ENCODE measurements around the gene SPAG4.

The SPAG4 gene

GRCh38 chr20:35601990-35602389 is 13.6 kb upstream of the SPAG4 start:
- Histone ChIP-seq H3K18ac (ENCODE audit: low read length) (peak overlapping the region; percentile 99), H3K27ac (replicated peaks; ENCODE audit: low read length) (no peak overlapping the region), H3K4me2 (ENCODE audit: insufficient read depth, low read length, poor library complexity, severe bottlenecking) (peak overlapping the region; percentile 100), H3K14ac (ENCODE audit: low read length) (peak overlapping the region; percentile 89), H3K27me3 (ENCODE audit: control insufficient read depth in 3 of 3, insufficient read depth in 3 of 3, low read depth in 1 of 3, low read length in 3 of 3) (peaks cover 8 to 81% (median 36%) of the 10 kb centered on the region in 3 experiments), H3K23ac (ENCODE audit: low read depth, low read length, poor library complexity) (peak overlapping the region; percentile 91), H2AFZ (ENCODE audit: low read length) (peak overlapping the region; percentile 94), H3K4me3 (ENCODE audit: low read length in 2 of 2) (peak overlapping the region; percentile 34 to 78), H4K91ac (ENCODE audit: low read depth, low read length, poor library complexity) (no peak overlapping the region), H3K4me1 (ENCODE audit: control insufficient read depth in 2 of 2, insufficient read depth in 1 of 2, low read depth in 1 of 2, low read length in 2 of 2) (peaks cover 6 to 10% of the 10 kb centered on the region in 2 donors), H2BK15ac (ENCODE audit: low read length) (no peak overlapping the region), H3K36me3 (replicated peaks in 1 of 2; ENCODE audit: control insufficient read depth in 2 of 2, insufficient read depth in 2 of 2, low read length in 2 of 2) (no peaks in the 10 kb centered on the region), H2AK5ac (ENCODE audit: low read depth, low read length) (peak overlapping the region; percentile 86), H3K9ac (ENCODE audit: low read depth, low read length, poor library complexity) (peak overlapping the region; percentile 63), H3K9me3 (replicated peaks in 1 of 2; ENCODE audit: control insufficient read depth in 2 of 2, insufficient read depth in 1 of 2, low read depth in 1 of 2, low read length in 2 of 2) (peaks cover 0 to 5% of the 10 kb centered on the region in 2 donors), H3K79me1 (ENCODE audit: low read depth, low read length) (peaks cover 2% of the 10 kb centered on the region), H2BK12ac (ENCODE audit: low read length) (no peak overlapping the region), H2BK120ac (ENCODE audit: low read depth, low read length) (peak overlapping the region; percentile 87), H4K8ac (ENCODE audit: low read depth, low read length) (no peak overlapping the region), H3K4ac (ENCODE audit: low read length) (no peak overlapping the region), H2BK5ac (ENCODE audit: low read length) (peak overlapping the region; percentile 53)
- no peak for DNase-seq (ENCODE audit: low spot score)
- no CpG with 5 or more reads among the region's 30 CpGs for WGBS, 2 donors (ENCODE audit: extremely low coverage in 2 of 2, insufficient read length in 2 of 2, insufficient replicate concordance in 1 of 2)

GRCh38 chr20:35602851-35603495 is 12.7 kb upstream of the SPAG4 start:
- H3K9ac ChIP-seq (ENCODE audit: low read depth, low read length, poor library complexity) = no peak overlapping the region
- no peak overlapping the region for H3K23ac ChIP-seq (ENCODE audit: low read depth, low read length, poor library complexity)
- peaks cover 6 to 7% of the 10 kb centered on the region in 2 donors for H3K4me1 ChIP-seq (ENCODE audit: control insufficient read depth in 2 of 2, insufficient read depth in 1 of 2, low read depth in 1 of 2, low read length in 2 of 2)
- peak overlapping the region; percentile 66 for H2BK5ac ChIP-seq (ENCODE audit: low read length)
- H3K79me1 ChIP-seq (ENCODE audit: low read depth, low read length) = peaks cover 2% of the 10 kb centered on the region
- peaks cover 0 to 3% of the 10 kb centered on the region in 2 donors for H3K9me3 ChIP-seq (replicated peaks in 1 of 2; ENCODE audit: control insufficient read depth in 2 of 2, insufficient read depth in 1 of 2, low read depth in 1 of 2, low read length in 2 of 2)
- H4K8ac ChIP-seq (ENCODE audit: low read depth, low read length) = no peak overlapping the region
- H3K4me2 ChIP-seq (ENCODE audit: insufficient read depth, low read length, poor library complexity, severe bottlenecking) = peak overlapping the region; percentile 18
- DNase-seq (ENCODE audit: low spot score) = no peak
- peaks cover 8 to 80% (median 36%) of the 10 kb centered on the region in 3 experiments for H3K27me3 ChIP-seq (ENCODE audit: control insufficient read depth in 3 of 3, insufficient read depth in 3 of 3, low read depth in 1 of 3, low read length in 3 of 3)
- peak overlapping the region; percentile 56 for H3K14ac ChIP-seq (ENCODE audit: low read length)
- H2BK120ac ChIP-seq (ENCODE audit: low read depth, low read length) = no peak overlapping the region
- H3K27ac ChIP-seq (replicated peaks; ENCODE audit: low read length) = no peak overlapping the region
- H3K18ac ChIP-seq (ENCODE audit: low read length) = peak overlapping the region; percentile 71
- H4K91ac ChIP-seq (ENCODE audit: low read depth, low read length, poor library complexity) = no peak overlapping the region
- peak overlapping the region; percentile 37 for H2BK15ac ChIP-seq (ENCODE audit: low read length)
- H2AFZ ChIP-seq (ENCODE audit: low read length) = no peak overlapping the region
- no peak overlapping the region for H3K4ac ChIP-seq (ENCODE audit: low read length)
- H2BK12ac ChIP-seq (ENCODE audit: low read length) = no peak overlapping the region
- peak overlapping the region; percentile 56 for H2AK5ac ChIP-seq (ENCODE audit: low read depth, low read length)
- H3K36me3 ChIP-seq (replicated peaks in 1 of 2; ENCODE audit: control insufficient read depth in 2 of 2, insufficient read depth in 2 of 2, low read length in 2 of 2) = no peaks in the 10 kb centered on the region
- no CpG with 5 or more reads among the region's 15 CpGs for WGBS, 2 donors (ENCODE audit: extremely low coverage in 2 of 2, insufficient read length in 2 of 2, insufficient replicate concordance in 1 of 2)
- no peak overlapping the region for H3K4me3 ChIP-seq (ENCODE audit: low read length in 2 of 2)

- Histone ChIP-seq H3K9ac (ENCODE audit: low read depth, low read length, poor library complexity) (no peak overlapping the region), H2BK15ac (ENCODE audit: low read length) (no peak overlapping the region), H4K8ac (ENCODE audit: low read depth, low read length) (no peak overlapping the region), H3K23ac (ENCODE audit: low read depth, low read length, poor library complexity) (no peak overlapping the region), H2AK5ac (ENCODE audit: low read depth, low read length) (no peak overlapping the region), H4K91ac (ENCODE audit: low read depth, low read length, poor library complexity) (no peak overlapping the region), H3K79me1 (ENCODE audit: low read depth, low read length) (peaks cover 2% of the 10 kb centered on the region), H2BK12ac (ENCODE audit: low read length) (peak overlapping the region; percentile 41), H3K27me3 (ENCODE audit: control insufficient read depth in 3 of 3, insufficient read depth in 3 of 3, low read depth in 1 of 3, low read length in 3 of 3) (peaks cover 8 to 72% (median 36%) of the 10 kb centered on the region in 3 experiments), H3K4me2 (ENCODE audit: insufficient read depth, low read length, poor library complexity, severe bottlenecking) (no peak overlapping the region), H3K9me3 (replicated peaks in 1 of 2; ENCODE audit: control insufficient read depth in 2 of 2, insufficient read depth in 1 of 2, low read depth in 1 of 2, low read length in 2 of 2) (peaks cover 0 to 3% of the 10 kb centered on the region in 2 donors), H3K36me3 (replicated peaks in 1 of 2; ENCODE audit: control insufficient read depth in 2 of 2, insufficient read depth in 2 of 2, low read length in 2 of 2) (no peaks in the 10 kb centered on the region), H3K27ac (replicated peaks; ENCODE audit: low read length) (no peak overlapping the region), H2AFZ (ENCODE audit: low read length) (no peak overlapping the region), H3K4ac (ENCODE audit: low read length) (no peak overlapping the region), H3K14ac (ENCODE audit: low read length) (peak overlapping the region; percentile 31), H3K4me3 (ENCODE audit: low read length in 2 of 2) (no peak overlapping the region), H2BK5ac (ENCODE audit: low read length) (peak overlapping the region; percentile 66), H3K18ac (ENCODE audit: low read length) (no peak overlapping the region), H2BK120ac (ENCODE audit: low read depth, low read length) (no peak overlapping the region), H3K4me1 (ENCODE audit: control insufficient read depth in 2 of 2, insufficient read depth in 1 of 2, low read depth in 1 of 2, low read length in 2 of 2) (peaks cover 6 to 7% of the 10 kb centered on the region in 2 donors)
- DNase-seq (ENCODE audit: low spot score) = no peak
- WGBS, 2 donors (ENCODE audit: extremely low coverage in 2 of 2, insufficient read length in 2 of 2, insufficient replicate concordance in 1 of 2) = no CpG with 5 or more reads among the region's 11 CpGs
Observed at GRCh38 chr20:35603695-35604448, 11.8 kb upstream of the SPAG4 start.

GRCh38 chr20:35604449-35604747 is 11.2 kb upstream of the SPAG4 start:
- Histone ChIP-seq H3K4me1 (ENCODE audit: control insufficient read depth in 2 of 2, insufficient read depth in 1 of 2, low read depth in 1 of 2, low read length in 2 of 2) (peaks cover 6 to 7% of the 10 kb centered on the region in 2 donors), H2BK12ac (ENCODE audit: low read length) (no peak overlapping the region), H2AFZ (ENCODE audit: low read length) (no peak overlapping the region), H2AK5ac (ENCODE audit: low read depth, low read length) (no peak overlapping the region), H3K9ac (ENCODE audit: low read depth, low read length, poor library complexity) (no peak overlapping the region), H3K27ac (replicated peaks; ENCODE audit: low read length) (no peak overlapping the region), H2BK15ac (ENCODE audit: low read length) (no peak overlapping the region), H2BK5ac (ENCODE audit: low read length) (no peak overlapping the region), H4K91ac (ENCODE audit: low read depth, low read length, poor library complexity) (no peak overlapping the region), H2BK120ac (ENCODE audit: low read depth, low read length) (no peak overlapping the region), H3K18ac (ENCODE audit: low read length) (no peak overlapping the region), H3K79me1 (ENCODE audit: low read depth, low read length) (peaks cover 2% of the 10 kb centered on the region), H3K27me3 (ENCODE audit: control insufficient read depth in 3 of 3, insufficient read depth in 3 of 3, low read depth in 1 of 3, low read length in 3 of 3) (peaks cover 8 to 66% (median 35%) of the 10 kb centered on the region in 3 experiments), H3K4ac (ENCODE audit: low read length) (no peak overlapping the region), H3K9me3 (replicated peaks in 1 of 2; ENCODE audit: control insufficient read depth in 2 of 2, insufficient read depth in 1 of 2, low read depth in 1 of 2, low read length in 2 of 2) (peaks cover 0 to 3% of the 10 kb centered on the region in 2 donors), H3K4me3 (ENCODE audit: low read length in 2 of 2) (no peak overlapping the region), H4K8ac (ENCODE audit: low read depth, low read length) (no peak overlapping the region), H3K23ac (ENCODE audit: low read depth, low read length, poor library complexity) (no peak overlapping the region), H3K14ac (ENCODE audit: low read length) (no peak overlapping the region), H3K4me2 (ENCODE audit: insufficient read depth, low read length, poor library complexity, severe bottlenecking) (no peak overlapping the region), H3K36me3 (replicated peaks in 1 of 2; ENCODE audit: control insufficient read depth in 2 of 2, insufficient read depth in 2 of 2, low read length in 2 of 2) (no peaks in the 10 kb centered on the region)
- no CpG with 5 or more reads among the region's 4 CpGs for WGBS, 2 donors (ENCODE audit: extremely low coverage in 2 of 2, insufficient read length in 2 of 2, insufficient replicate concordance in 1 of 2)
- DNase-seq (ENCODE audit: low spot score) = no peak

All from neuronal stem cell (in vitro differentiated cells).